GM13977 (cell line): ENCODE measurements around the gene PRPF38A.

Experiments
- DNase-seq: peaks from one replicate; pipeline ENCODE4 v3.0.0; 2012; ENCODE audit warnings: low spot score
- CTCF ChIP-seq: IDR thresholded peaks from 2 replicates; pipeline ENCODE4 v1.5.1; 2012; ENCODE audit warnings: mild to moderate bottlenecking, control low read depth; ENCODE audit not compliant: insufficient read depth; ENCODE audit errors: extremely low read depth, missing control alignments
- in situ Hi-C: fragments of 300-500 bp; cut with MboI; formaldehyde crosslinking; loops from one replicate; pipeline ENCODE4 v1.12.0; 2022; ENCODE audit warnings: low sequenced_read_pairs, low pct_unique_long_range_greater_than_20kb, mixed read lengths, inconsistent platforms; ENCODE audit not compliant: unreplicated experiment

Gene PRPF38A

GRCh38 chr1:52424231-52424636 is 19.8 kb downstream of the PRPF38A start:
- in situ Hi-C loops, result no loop called here
- TF ChIP-seq CTCF, result no peak
- DNase-seq, result no peak

- no peak for DNase-seq
- TF ChIP-seq CTCF, result no peak
- in situ Hi-C loops, result no loop called here
These were observed 20.4 kb downstream of the PRPF38A start for GRCh38 chr1:52424813-52425212.

GRCh38 chr1:52426371-52426770 is 22.0 kb downstream of the PRPF38A start:
- no peak for DNase-seq

GRCh38 chr1:52427152-52427551 is 22.8 kb downstream of the PRPF38A start:
- in situ Hi-C loops, result no loop called here
- no peak for DNase-seq
- TF ChIP-seq CTCF, result no peak

More at GRCh38 chr1:52426371-52426770, 22.0 kb downstream of the PRPF38A start:
- in situ Hi-C loops, result no loop called here
- TF ChIP-seq CTCF, result no peak

GRCh38 chr1:52432807-52433206 is 28.4 kb downstream of the PRPF38A start:
- no peak for TF ChIP-seq CTCF
- no peak for DNase-seq
- in situ Hi-C loops, result no loop called here

- no peak for DNase-seq
- no peak for TF ChIP-seq CTCF
These were observed 30.8 kb downstream of the PRPF38A start for GRCh38 chr1:52435211-52435610.

GRCh38 chr1:52435650-52436049 is 31.2 kb downstream of the PRPF38A start:
- DNase-seq, result no peak
- in situ Hi-C loops, result no loop called here
- TF ChIP-seq CTCF, result no peak

More at GRCh38 chr1:52435211-52435610, 30.8 kb downstream of the PRPF38A start:
- in situ Hi-C loops, result no loop called here
